K562 (cell line): Measurements from ENCODE around the gene CCDC60. TPM values are rescaled to one million over a fixed set of nuclear protein-coding genes. Genes with fewer than 3 reads are reported as not detected.

ENCODE experiments used
- ATAC-seq: fragments of 200-7000 bp; cut with Tn5 transposase; 3 replicates; pipeline ENCODE4 v1.9.1; 2020; ENCODE audit warnings: moderate library complexity
- BruUV-seq: library from RNA; stranded (reverse); fragments of 400-500 nt; replicated peaks from 2 replicates; lab custom pipeline; 2021; lab: Mats Ljungman, UMichigan
- CTCF ChIA-PET: fragments of 300-600 bp; formaldehyde crosslinking; extraction: SDS; loops from one replicate; lab custom pipeline; 2021; ENCODE audit warnings: low intra/inter-chr PET ratio; lab: Yijun Ruan, JAX
- POLR2A ChIA-PET: fragments of 300-600, 350-650 bp; sonication (Branson Sonifier 250); formaldehyde crosslinking; extraction: SDS; loops from one replicate; lab custom pipeline; 2021; ENCODE audit warnings: antibody characterized with exemption, inconsistent platforms; lab: Yijun Ruan, JAX
- DNase-seq, 4 experiments: peaks; one replicate each; pipeline versions ENCODE4 v3.0.0 to v3.0.0-alpha.2; 2011 to 2018; ENCODE audit warnings: low spot score in 3 of 4, mixed read lengths in 3 of 4; ENCODE audit errors: extremely low read depth in 1 of 4
- FAIRE-seq: peaks from 2 replicates; lab custom pipeline; 2011; peaks lifted over from hg19 to GRCh38; lab: Jason Lieb, UNC
- H2AFZ ChIP-seq: 2 replicates; pipeline ENCODE4 v1.6.0; 2011; ENCODE audit warnings: low read depth, low read length, control low read depth, inconsistent platforms
- H3K27ac ChIP-seq: fragments of 200-600 bp; 3 replicates; pipeline ENCODE4 v1.8.0; 2011; ENCODE audit warnings: low read depth, mild to moderate bottlenecking, control low read depth, inconsistent platforms, low read length, moderate library complexity, mixed read lengths; ENCODE audit errors: extremely low read depth
- H3K27me3 ChIP-seq, 2 experiments: fragments of 300-600 bp in 1 of 2; 2 replicates in 1 of 2; 3 replicates in 1 of 2; pipeline versions ENCODE4 v1.6.0 to v1.8.0; 2011; ENCODE audit warnings: inconsistent platforms in 2 of 2, low read length in 2 of 2, mild to moderate bottlenecking in 1 of 2, mixed read lengths in 1 of 2, moderate library complexity in 1 of 2; ENCODE audit not compliant: control insufficient read depth in 2 of 2, insufficient read depth in 2 of 2
- H3K36me3 ChIP-seq: fragments of 300-600 bp; 3 replicates; pipeline ENCODE4 v1.8.0; 2011; ENCODE audit warnings: mild to moderate bottlenecking, low read length, inconsistent platforms; ENCODE audit not compliant: control insufficient read depth, insufficient read depth
- H3K4me1 ChIP-seq, 2 experiments: fragments of 200-600 bp in 1 of 2; replicated peaks in 1 of 2; 2 replicates in 1 of 2; 3 replicates in 1 of 2; pipeline versions ENCODE4 v1.5.1 to v1.8.0; 2011; ENCODE audit warnings: inconsistent platforms in 2 of 2, low read length in 2 of 2, mild to moderate bottlenecking in 1 of 2, mixed read lengths in 1 of 2, moderate library complexity in 1 of 2; ENCODE audit not compliant: control insufficient read depth in 2 of 2, insufficient read depth in 2 of 2
- H3K4me2 ChIP-seq: 2 replicates; pipeline ENCODE4 v1.6.1; 2011; ENCODE audit warnings: low read length, control low read depth, inconsistent platforms, mixed read lengths; ENCODE audit not compliant: insufficient read depth
- H3K4me3 ChIP-seq: fragments of 200-600 bp; sonication (generic), shearing (Covaris generic); 2 replicates; pipeline ENCODE4 v1.5.1; 2016; ENCODE audit warnings: control low read depth, inconsistent platforms
- H3K79me2 ChIP-seq: fragments of 200-600 bp; 3 replicates; pipeline ENCODE4 v1.8.0; 2011; ENCODE audit warnings: low read length, inconsistent platforms; ENCODE audit not compliant: control insufficient read depth, insufficient read depth
- H3K9ac ChIP-seq, 2 experiments: 2 replicates each; pipeline versions ENCODE4 v1.6.0 to v1.6.1; 2011; ENCODE audit warnings: low read depth in 2 of 2, low read length in 2 of 2, control low read depth in 1 of 2, inconsistent platforms in 1 of 2, mild to moderate bottlenecking in 1 of 2, mixed read lengths in 1 of 2; ENCODE audit not compliant: insufficient read depth in 1 of 2
- H3K9me1 ChIP-seq: one replicate; pipeline ENCODE4 v1.6.0; 2011; ENCODE audit warnings: inconsistent platforms, mild to moderate bottlenecking, low read length, moderate library complexity; ENCODE audit not compliant: control insufficient read depth, insufficient read depth
- H3K9me3 ChIP-seq: replicated peaks from 2 replicates; pipeline ENCODE4 v1.5.1; 2011; ENCODE audit warnings: low read depth, low read length, inconsistent platforms; ENCODE audit not compliant: control insufficient read depth, insufficient read depth
- H4K20me1 ChIP-seq: replicated peaks from 2 replicates; pipeline ENCODE4 v1.6.1; 2011; ENCODE audit warnings: low read length, inconsistent platforms, mixed read lengths; ENCODE audit not compliant: control insufficient read depth, insufficient read depth
- CBX8 ChIP-seq: fragments of 200-600 bp; sonication (generic); IDR thresholded peaks from 2 replicates; pipeline ENCODE4 v1.6.1; 2012; ENCODE audit warnings: borderline replicate concordance, mixed run types, low read depth, mild to moderate bottlenecking, moderate library complexity, mixed read lengths, low read length, control low read depth, inconsistent platforms; ENCODE audit not compliant: poor library complexity, severe bottlenecking; ENCODE audit errors: extremely low read depth
- GTF2A2 ChIP-seq: IDR thresholded peaks from 2 replicates; pipeline ENCODE4 v1.6.1; 2016; ENCODE audit warnings: mild to moderate bottlenecking, missing genetic modification characterization, missing compliant biosample characterization
- MCM3 ChIP-seq: fragments of 450-650 bp; IDR thresholded peaks from 2 replicates; pipeline ENCODE4 v1.6.1; 2016
- NBN ChIP-seq: fragments of 450-650 bp; IDR thresholded peaks from 2 replicates; pipeline ENCODE4 v1.6.1; 2016; ENCODE audit warnings: low read depth, mild to moderate bottlenecking
- NFE2 ChIP-seq: IDR thresholded peaks from 2 replicates; pipeline ENCODE4 v1.6.1; 2014; ENCODE audit warnings: antibody characterized with exemption, low read depth
- PRPF4 ChIP-seq: fragments of 200-400 bp; formaldehyde crosslinking; IDR thresholded peaks from one replicate; pipeline ENCODE4 v1.6.1; 2017; ENCODE audit warnings: low read length, low read depth, mild to moderate bottlenecking; ENCODE audit not compliant: insufficient read depth, poor library complexity, severe bottlenecking
- ZNF311 ChIP-seq: fragments of 250-450 bp; sonication (Bioruptor Pico); IDR thresholded peaks from 2 replicates; pipeline ENCODE4 v1.4.0; 2020; ENCODE audit warnings: mild to moderate bottlenecking, moderate library complexity
- ZNF77 ChIP-seq: fragments of 250-450 bp; sonication (Bioruptor Pico); IDR thresholded peaks from 2 replicates; pipeline ENCODE4 v1.5.0; 2020
- WGBS: fragments of 100-300 bp; shearing (Covaris generic); methylation state at CpG from one replicate; pipeline ENCODE4 v1.1.6; 2016; ENCODE audit warnings: low coverage, mixed read lengths; ENCODE audit not compliant: insufficient coverage; ENCODE audit errors: missing lambda C conversion rate; 5-methylcytosine and 5-hydroxymethylcytosine counted together
- in situ Hi-C: fragments of 300-500 bp; cut with MboI; formaldehyde crosslinking; loops from 4 replicates; pipeline ENCODE4 v1.15.0; 2018; ENCODE audit warnings: inconsistent platforms, mixed read lengths
- intact Hi-C: fragments of 100-400 bp; cut with micrococcal nuclease; formaldehyde crosslinking; loops from 2 replicates; pipeline ENCODE4 v1.14.2; 2022
- polyA plus RNA-seq, 8 experiments: library from polyadenylated mRNA; depleted of rRNA in 4 of 8; stranded (reverse) in 5 of 8; unstranded in 3 of 8; fragments of >200 nt; fragmentation: Nextera tagmentation in 2 of 8; fragmentation: Illumina TruSeq in 1 of 8; extraction: Ambion mirVana in 2 of 8; extraction: Trizol in 1 of 8; gene quantifications; 2 replicates each; pipeline versions ENCODE4 v1.2.1 to v1.2.3, GENCODE V29; 2011 to 2014; ENCODE audit warnings: inconsistent platforms in 1 of 8, missing spikeins in 1 of 8
- total RNA-seq, 7 experiments: library from RNA; depleted of rRNA in 6 of 7; stranded (reverse); fragments of >200 nt in 6 of 7; fragmentation: Illumina TruSeq in 2 of 7; extraction: Trizol in 2 of 7; gene quantifications; 2 replicates each; pipeline versions ENCODE4 v1.2.1 to v1.2.3, GENCODE V29; 2011 to 2021; ENCODE audit warnings: low replicate concordance in 1 of 7
- TF ChIP-seq, protein P1 (sequence below): fragments of 450-650 bp; IDR thresholded peaks from 2 replicates; pipeline ENCODE4 v1.6.1; 2016; ENCODE audit warnings: mild to moderate bottlenecking
- TF ChIP-seq, protein P2 (sequence below): fragments of 250-450 bp; sonication (Bioruptor Pico); IDR thresholded peaks from 2 replicates; pipeline ENCODE4 v1.9.0; 2021; ENCODE audit warnings: mild to moderate bottlenecking
- TF ChIP-seq, protein P3 (sequence below): fragments of 450-650 bp; IDR thresholded peaks from 2 replicates; pipeline ENCODE4 v1.7.0; 2016; ENCODE audit warnings: borderline replicate concordance

CCDC60 gene
- total and polyA plus RNA-seq, 9 of the 15 experiments (the other 6 are each of a cell fraction or from before 2014, with no cell fraction given), result not detected

GRCh38 chr12:119365451-119365850 is 30.9 kb downstream of the CCDC60 start (continued):
- no peak for TF ChIP-seq CBX8
- TF ChIP-seq, all 486 proteins: peak for 0

DNA sequence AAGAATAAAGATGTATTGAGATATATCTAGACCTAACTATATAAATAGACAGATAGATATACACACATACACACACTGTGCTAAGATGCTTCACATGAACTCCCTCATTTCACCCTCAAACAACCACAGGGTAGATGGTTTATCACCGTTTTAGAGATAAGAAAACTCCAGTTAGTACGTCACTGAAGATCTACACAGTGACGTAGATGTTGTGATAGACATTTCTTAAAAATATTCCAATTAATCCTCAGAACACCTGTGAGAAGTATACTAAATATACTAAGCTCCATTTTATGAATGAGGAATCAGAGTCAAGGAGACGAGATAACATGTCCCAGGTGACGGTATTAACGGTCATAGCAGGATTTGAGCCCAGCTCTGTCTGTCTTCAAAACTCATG is 31.5 kb downstream of the CCDC60 start:
- ChIA-PET CTCF (no interaction called here), POLR2A (no interaction called here)
- H3K79me2 ChIP-seq, result no peaks in the 10 kb centered on the region
- H3K9me3 ChIP-seq, result no peaks in the 10 kb centered on the region
- H3K36me3 ChIP-seq, result no peaks in the 10 kb centered on the region
- peaks cover 0 to 6% of the 10 kb centered on the region in 2 experiments; a peak in 2 of 5 replicates for H3K27me3 ChIP-seq
- 2% methylated on average over 6 of the region's 6 CpGs for WGBS
- no peaks in the 10 kb centered on the region for H3K4me1 ChIP-seq
- H3K9me1 ChIP-seq, result no peaks in the 10 kb centered on the region
- in situ Hi-C loops, result no loop called here
- H3K27ac ChIP-seq, result no peak overlapping the region
- no peak overlapping the region for H3K9ac ChIP-seq
- H3K4me3 ChIP-seq, result no peak overlapping the region
- ATAC-seq (no peak), DNase-seq (no peak), FAIRE-seq (no peak)
- TF ChIP-seq MCM3 (no peak), NBN (no peak), GTF2A2 (tag) (no peak), ZNF311 (CRISPR knock-in tag) (no peak), NFE2 (no peak), PRPF4 (no peak), ZNF77 (CRISPR knock-in tag) (no peak)
- TF ChIP-seq, protein P1, sequence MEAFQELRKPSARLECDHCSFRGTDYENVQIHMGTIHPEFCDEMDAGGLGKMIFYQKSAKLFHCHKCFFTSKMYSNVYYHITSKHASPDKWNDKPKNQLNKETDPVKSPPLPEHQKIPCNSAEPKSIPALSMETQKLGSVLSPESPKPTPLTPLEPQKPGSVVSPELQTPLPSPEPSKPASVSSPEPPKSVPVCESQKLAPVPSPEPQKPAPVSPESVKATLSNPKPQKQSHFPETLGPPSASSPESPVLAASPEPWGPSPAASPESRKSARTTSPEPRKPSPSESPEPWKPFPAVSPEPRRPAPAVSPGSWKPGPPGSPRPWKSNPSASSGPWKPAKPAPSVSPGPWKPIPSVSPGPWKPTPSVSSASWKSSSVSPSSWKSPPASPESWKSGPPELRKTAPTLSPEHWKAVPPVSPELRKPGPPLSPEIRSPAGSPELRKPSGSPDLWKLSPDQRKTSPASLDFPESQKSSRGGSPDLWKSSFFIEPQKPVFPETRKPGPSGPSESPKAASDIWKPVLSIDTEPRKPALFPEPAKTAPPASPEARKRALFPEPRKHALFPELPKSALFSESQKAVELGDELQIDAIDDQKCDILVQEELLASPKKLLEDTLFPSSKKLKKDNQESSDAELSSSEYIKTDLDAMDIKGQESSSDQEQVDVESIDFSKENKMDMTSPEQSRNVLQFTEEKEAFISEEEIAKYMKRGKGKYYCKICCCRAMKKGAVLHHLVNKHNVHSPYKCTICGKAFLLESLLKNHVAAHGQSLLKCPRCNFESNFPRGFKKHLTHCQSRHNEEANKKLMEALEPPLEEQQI, result no peak
- TF ChIP-seq, protein P2, sequence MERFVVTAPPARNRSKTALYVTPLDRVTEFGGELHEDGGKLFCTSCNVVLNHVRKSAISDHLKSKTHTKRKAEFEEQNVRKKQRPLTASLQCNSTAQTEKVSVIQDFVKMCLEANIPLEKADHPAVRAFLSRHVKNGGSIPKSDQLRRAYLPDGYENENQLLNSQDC (CRISPR knock-in tag), result no peak
- TF ChIP-seq, protein P3, sequence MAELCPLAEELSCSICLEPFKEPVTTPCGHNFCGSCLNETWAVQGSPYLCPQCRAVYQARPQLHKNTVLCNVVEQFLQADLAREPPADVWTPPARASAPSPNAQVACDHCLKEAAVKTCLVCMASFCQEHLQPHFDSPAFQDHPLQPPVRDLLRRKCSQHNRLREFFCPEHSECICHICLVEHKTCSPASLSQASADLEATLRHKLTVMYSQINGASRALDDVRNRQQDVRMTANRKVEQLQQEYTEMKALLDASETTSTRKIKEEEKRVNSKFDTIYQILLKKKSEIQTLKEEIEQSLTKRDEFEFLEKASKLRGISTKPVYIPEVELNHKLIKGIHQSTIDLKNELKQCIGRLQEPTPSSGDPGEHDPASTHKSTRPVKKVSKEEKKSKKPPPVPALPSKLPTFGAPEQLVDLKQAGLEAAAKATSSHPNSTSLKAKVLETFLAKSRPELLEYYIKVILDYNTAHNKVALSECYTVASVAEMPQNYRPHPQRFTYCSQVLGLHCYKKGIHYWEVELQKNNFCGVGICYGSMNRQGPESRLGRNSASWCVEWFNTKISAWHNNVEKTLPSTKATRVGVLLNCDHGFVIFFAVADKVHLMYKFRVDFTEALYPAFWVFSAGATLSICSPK, result no peak
- no peak overlapping the region for H3K4me2 ChIP-seq
- BruUV-seq, result no TSS peak
- H4K20me1 ChIP-seq, result no peaks in the 10 kb centered on the region
- intact Hi-C loops, result no loop called here
- H2AFZ ChIP-seq, result no peak overlapping the region
